ENCODE results near the gene MAML2. TPM values are rescaled to one million over a fixed set of nuclear protein-coding genes. Genes with fewer than 3 reads are reported as not detected.
A peak's percentile ranks its signal among the peaks of the same experiment; 100 is the strongest.

The MAML2 gene
- total RNA-seq, 6 experiments from 2014 or later, result 24.9 to 30.8 (median 28.3) TPM

GRCh38 chr11:96356848-96357247, 13.9 kb upstream of the MAML2 start:
- Mint-ChIP-seq H3K4me3 (no peak overlapping the region), H3K27me3 (ENCODE audit: insufficient read depth) (no peaks in the 10 kb centered on the region), H3K36me3 (ENCODE audit: low read depth) (peaks cover 12% of the 10 kb centered on the region), H3K27ac (no peak overlapping the region), H3K9me3 (no peaks in the 10 kb centered on the region), H3K4me1 (ENCODE audit: low read depth) (peaks cover 4% of the 10 kb centered on the region)
- TF ChIP-seq CTCF (IDR thresholded peaks at IDR 0.05), result no peak
- DNase-seq, result no peak

GRCh38 chr11:96342014-96342960, 708 bp downstream of the MAML2 start:
- peak overlapping the region; percentile 95 for H3K4me3 Mint-ChIP-seq
- no peaks in the 10 kb centered on the region; the same call in 1 of the 2 replicates for H3K27me3 Mint-ChIP-seq (ENCODE audit: insufficient read depth)
- no peaks in the 10 kb centered on the region for H3K9me3 Mint-ChIP-seq
- peaks cover 38% of the 10 kb centered on the region for H3K36me3 Mint-ChIP-seq (ENCODE audit: low read depth)
- H3K4me1 Mint-ChIP-seq (ENCODE audit: low read depth), result peaks cover 50% of the 10 kb centered on the region
- peak overlapping the region; percentile 95 for H3K27ac Mint-ChIP-seq
- no peak for DNase-seq
- TF ChIP-seq CTCF (IDR thresholded peaks at IDR 0.05), result no peak

DNA sequence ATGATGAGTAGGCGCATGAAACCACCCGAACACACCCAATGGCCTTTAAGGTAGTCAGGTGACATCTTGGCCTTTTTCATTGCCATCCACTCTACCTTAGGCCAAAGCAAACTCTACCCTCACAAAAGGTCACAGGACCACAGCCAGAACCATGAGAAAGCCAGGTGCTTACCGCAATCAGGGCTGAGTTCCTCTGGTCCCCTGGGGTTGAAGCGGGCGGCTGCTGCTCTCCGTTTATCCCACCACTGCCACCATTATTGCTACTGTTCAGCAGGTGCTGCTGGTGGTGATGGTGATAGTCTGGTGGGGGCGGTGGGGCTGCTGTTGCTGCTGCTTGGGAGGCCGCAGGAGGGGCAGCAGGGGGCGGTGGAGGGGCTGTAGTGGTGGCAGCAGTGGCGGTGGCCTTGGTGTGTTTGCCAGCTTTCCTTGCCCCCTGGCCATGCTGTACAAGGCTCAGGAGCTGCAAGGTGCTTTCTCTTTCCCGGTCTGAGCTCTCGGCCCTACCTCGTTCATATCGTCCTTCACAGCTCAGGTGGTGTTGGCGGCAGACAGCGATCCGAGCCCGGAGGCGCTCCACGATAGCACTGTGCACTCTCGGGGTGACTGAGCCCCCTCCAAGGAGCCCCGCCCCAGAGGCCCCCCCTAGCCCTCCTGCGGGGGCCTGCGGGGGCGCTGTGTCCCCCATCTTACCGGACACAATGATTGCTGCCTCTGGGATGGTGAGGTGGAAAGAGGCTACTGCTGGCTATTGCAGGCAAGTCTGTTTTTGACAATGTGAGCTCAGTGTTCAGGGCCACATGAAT, 1.6 kb downstream of the MAML2 start:
- no peaks in the 10 kb centered on the region; the same call in 1 of the 2 replicates for H3K27me3 Mint-ChIP-seq (ENCODE audit: insufficient read depth)
- peak; percentile 77 for TF ChIP-seq CTCF (IDR thresholded peaks at IDR 0.05)
- H3K4me1 Mint-ChIP-seq (ENCODE audit: low read depth), result peaks cover 57% of the 10 kb centered on the region
- peak overlapping the region; percentile 95 for H3K27ac Mint-ChIP-seq
- no peaks in the 10 kb centered on the region for H3K9me3 Mint-ChIP-seq
- DNase-seq, result peak; percentile 54
- H3K36me3 Mint-ChIP-seq (ENCODE audit: low read depth), result peaks cover 41% of the 10 kb centered on the region
- H3K4me3 Mint-ChIP-seq, result peak overlapping the region; percentile 95

DNA sequence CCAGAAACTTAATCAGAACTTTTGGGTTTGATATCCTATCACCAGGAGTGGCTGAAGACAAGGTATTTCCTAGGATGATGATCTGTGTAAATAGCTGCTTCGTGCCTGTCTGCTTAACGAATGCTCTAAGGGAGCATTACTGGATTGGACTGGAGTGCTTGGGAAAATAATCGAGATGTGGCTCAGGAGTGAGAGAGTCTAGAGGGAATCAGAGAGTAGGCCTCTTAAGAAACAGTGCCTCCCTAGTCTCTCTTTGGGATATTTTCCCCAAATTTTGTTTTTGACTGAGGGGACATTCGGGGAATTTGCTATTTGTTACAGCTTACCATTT, 2.5 kb downstream of the MAML2 start:
- H3K4me3 Mint-ChIP-seq, result peak overlapping the region; percentile 95
- H3K27me3 Mint-ChIP-seq (ENCODE audit: insufficient read depth), result no peaks in the 10 kb centered on the region; the same call in 1 of the 2 replicates
- no peaks in the 10 kb centered on the region for H3K9me3 Mint-ChIP-seq
- H3K36me3 Mint-ChIP-seq (ENCODE audit: low read depth), result peaks cover 50% of the 10 kb centered on the region
- DNase-seq, result no peak
- no peak for TF ChIP-seq CTCF (IDR thresholded peaks at IDR 0.05)
- peak overlapping the region; percentile 95 for H3K27ac Mint-ChIP-seq
- H3K4me1 Mint-ChIP-seq (ENCODE audit: low read depth), result peaks cover 66% of the 10 kb centered on the region

DNA sequence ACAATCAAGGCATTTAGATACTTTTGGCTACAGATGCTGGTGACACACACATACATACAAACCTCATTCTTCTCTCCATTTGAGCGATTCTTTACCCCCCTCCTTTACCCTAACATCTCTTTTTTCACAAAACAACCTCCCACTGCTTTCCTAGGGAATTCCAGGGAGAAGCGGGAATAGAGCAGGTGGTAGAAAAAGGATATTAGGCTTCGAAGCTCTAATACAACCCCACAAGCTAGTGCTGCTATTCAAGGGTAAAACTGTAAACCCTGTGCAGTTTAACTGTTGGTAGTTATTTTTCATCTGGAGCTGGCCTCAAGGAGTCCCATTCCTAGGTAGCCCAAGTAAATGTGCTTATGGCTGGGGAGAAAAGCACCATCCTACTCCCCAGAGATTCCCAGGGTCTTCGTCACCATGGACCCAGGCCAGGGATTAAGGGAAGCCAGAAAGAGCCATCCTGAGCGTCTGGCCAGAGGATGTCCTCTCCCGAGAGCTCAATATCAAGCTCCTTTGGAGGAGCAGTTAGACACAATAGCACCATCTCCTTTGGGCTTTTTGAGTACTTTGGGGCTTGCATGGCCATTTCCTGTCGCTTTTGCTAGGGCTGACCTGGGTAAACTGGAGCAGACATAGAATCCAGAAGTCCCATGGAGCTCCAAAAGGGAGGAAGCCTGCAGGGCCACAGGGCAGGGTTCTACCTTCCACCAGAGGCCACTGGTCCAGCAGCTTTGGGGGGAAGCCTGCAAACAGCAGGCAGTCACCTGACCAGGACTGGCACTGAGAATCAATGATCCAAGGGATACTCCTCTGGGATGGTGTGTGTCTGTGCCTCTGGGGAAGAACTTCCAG, 3.1 kb downstream of the MAML2 start:
- no peak for TF ChIP-seq CTCF (IDR thresholded peaks at IDR 0.05)
- peaks cover 56% of the 10 kb centered on the region for H3K36me3 Mint-ChIP-seq (ENCODE audit: low read depth)
- H3K4me3 Mint-ChIP-seq, result peak overlapping the region; percentile 95
- peaks cover 72% of the 10 kb centered on the region for H3K4me1 Mint-ChIP-seq (ENCODE audit: low read depth)
- no peaks in the 10 kb centered on the region; the same call in 1 of the 2 replicates for H3K27me3 Mint-ChIP-seq (ENCODE audit: insufficient read depth)
- no peaks in the 10 kb centered on the region for H3K9me3 Mint-ChIP-seq
- DNase-seq, result no peak
- peak overlapping the region; percentile 95 for H3K27ac Mint-ChIP-seq
